NT2/D1 (cell line): ENCODE measurements around the gene TSHR.

Experiments used
- DNase-seq: peaks from one replicate; pipeline ENCODE4 v3.0.0-alpha.2; 2011; ENCODE audit warnings: low read depth, low spot score
- H3K27me3 ChIP-seq: 2 replicates; pipeline ENCODE4 v1.6.0; 2011; ENCODE audit warnings: mild to moderate bottlenecking; ENCODE audit not compliant: insufficient read length, insufficient read depth
- H3K36me3 ChIP-seq: 2 replicates; pipeline ENCODE4 v1.6.1; 2011; ENCODE audit warnings: mild to moderate bottlenecking, low read length, mixed read lengths; ENCODE audit not compliant: insufficient read depth, insufficient read length
- H3K4me1 ChIP-seq: 2 replicates; pipeline ENCODE4 v1.5.1; 2011; ENCODE audit not compliant: insufficient read depth, insufficient read length
- H3K4me3 ChIP-seq: 2 replicates; pipeline ENCODE4 v1.5.1; 2011; ENCODE audit warnings: low read depth; ENCODE audit not compliant: insufficient read length
- H3K9ac ChIP-seq: 2 replicates; pipeline ENCODE4 v1.6.0; 2011; ENCODE audit warnings: low read depth; ENCODE audit not compliant: insufficient read length
- H3K9me3 ChIP-seq: 2 replicates; pipeline ENCODE4 v1.5.1; 2011; ENCODE audit warnings: mild to moderate bottlenecking, low read length; ENCODE audit not compliant: insufficient read depth
- SUZ12 ChIP-seq: IDR thresholded peaks from 2 replicates; pipeline ENCODE4 v1.6.1; 2011; ENCODE audit not compliant: insufficient read length, insufficient read depth; ENCODE audit errors: extremely low read depth
- YY1 ChIP-seq: IDR thresholded peaks from 2 replicates; pipeline ENCODE4 v1.6.1; 2011; ENCODE audit not compliant: insufficient read length, insufficient read depth
- ZNF274 ChIP-seq: IDR thresholded peaks from 2 replicates; pipeline ENCODE4 v1.6.1; 2011; ENCODE audit warnings: mild to moderate bottlenecking, low read depth, low read length

TSHR gene

GRCh38 chr14:81143793-81144192 is 188.4 kb downstream of the TSHR start:
- no peaks in the 10 kb centered on the region for H3K27me3 ChIP-seq
- no peaks in the 10 kb centered on the region for H3K9me3 ChIP-seq
- no peaks in the 10 kb centered on the region for H3K4me1 ChIP-seq
- no peak for DNase-seq
- H3K36me3 ChIP-seq, result no peaks in the 10 kb centered on the region
- no peak overlapping the region for H3K9ac ChIP-seq
- no peak overlapping the region for H3K4me3 ChIP-seq
- TF ChIP-seq ZNF274 (no peak), SUZ12 (no peak), YY1 (no peak)

GRCh38 chr14:81144824-81145603 is 189.6 kb downstream of the TSHR start:
- no peaks in the 10 kb centered on the region for H3K27me3 ChIP-seq
- DNase-seq, result no peak
- TF ChIP-seq ZNF274 (no peak), SUZ12 (no peak), YY1 (no peak)
- H3K4me1 ChIP-seq, result no peaks in the 10 kb centered on the region
- H3K36me3 ChIP-seq, result no peaks in the 10 kb centered on the region
- no peak overlapping the region for H3K4me3 ChIP-seq
- no peak overlapping the region for H3K9ac ChIP-seq
- no peaks in the 10 kb centered on the region for H3K9me3 ChIP-seq

GRCh38 chr14:81147140-81147897 is 191.9 kb downstream of the TSHR start:
- no peaks in the 10 kb centered on the region for H3K36me3 ChIP-seq
- H3K9ac ChIP-seq, result no peak overlapping the region
- H3K4me3 ChIP-seq, result no peak overlapping the region
- no peak for DNase-seq
- TF ChIP-seq SUZ12 (no peak), ZNF274 (no peak), YY1 (no peak)
- no peaks in the 10 kb centered on the region for H3K4me1 ChIP-seq
- no peaks in the 10 kb centered on the region for H3K27me3 ChIP-seq
- H3K9me3 ChIP-seq, result no peaks in the 10 kb centered on the region

- TF ChIP-seq SUZ12 (no peak), YY1 (no peak), ZNF274 (no peak)
- Histone ChIP-seq H3K4me1 (no peaks in the 10 kb centered on the region), H3K36me3 (no peaks in the 10 kb centered on the region), H3K4me3 (no peak overlapping the region), H3K9ac (no peak overlapping the region), H3K9me3 (no peaks in the 10 kb centered on the region), H3K27me3 (no peaks in the 10 kb centered on the region)
- DNase-seq, result no peak
Measured at GRCh38 chr14:81148635-81149034, 193.2 kb downstream of the TSHR start.

- Histone ChIP-seq H3K36me3 (no peaks in the 10 kb centered on the region), H3K4me3 (no peak overlapping the region), H3K27me3 (no peaks in the 10 kb centered on the region), H3K4me1 (no peaks in the 10 kb centered on the region), H3K9ac (no peak overlapping the region), H3K9me3 (no peaks in the 10 kb centered on the region)
- no peak for DNase-seq
- no peak for TF ChIP-seq SUZ12
- TF ChIP-seq ZNF274, result no peak
- no peak for TF ChIP-seq YY1
Measured at GRCh38 chr14:81153187-81153586, 197.8 kb downstream of the TSHR start.

GRCh38 chr14:81157431-81157830 is 202.0 kb downstream of the TSHR start:
- no peak for DNase-seq
- TF ChIP-seq YY1, result no peak
- TF ChIP-seq ZNF274, result no peak
- no peak for TF ChIP-seq SUZ12
- no peak overlapping the region for H3K4me3 ChIP-seq

GRCh38 chr14:81161088-81161487 is 205.7 kb downstream of the TSHR start:
- H3K36me3 ChIP-seq, result no peaks in the 10 kb centered on the region
- TF ChIP-seq ZNF274 (no peak), SUZ12 (no peak), YY1 (no peak)
- no peak for DNase-seq
- H3K9ac ChIP-seq, result no peak overlapping the region
- no peaks in the 10 kb centered on the region for H3K4me1 ChIP-seq
- no peak overlapping the region for H3K4me3 ChIP-seq
- H3K9me3 ChIP-seq, result no peaks in the 10 kb centered on the region
- no peaks in the 10 kb centered on the region for H3K27me3 ChIP-seq

More at GRCh38 chr14:81157431-81157830, 202.0 kb downstream of the TSHR start:
- H3K4me1 ChIP-seq, result no peaks in the 10 kb centered on the region
- no peaks in the 10 kb centered on the region for H3K9me3 ChIP-seq
- no peak overlapping the region for H3K9ac ChIP-seq
- no peaks in the 10 kb centered on the region for H3K36me3 ChIP-seq
- no peaks in the 10 kb centered on the region for H3K27me3 ChIP-seq
